Measurements from ENCODE around the gene AIPL1.

Gene AIPL1

GRCh38 chr17:6435968-6436367, 1.0 kb upstream of the AIPL1 start:
- Histone ChIP-seq H3K27ac (ENCODE audit: low read depth, low read length) (no peak overlapping the region), H3K27me3 (ENCODE audit: control insufficient read depth, insufficient read depth, low read length) (peaks cover 8% of the 10 kb centered on the region), H3K4me1 (ENCODE audit: control insufficient read depth, insufficient read depth, low read length) (no peaks in the 10 kb centered on the region), H3K9ac (ENCODE audit: low read length) (no peak overlapping the region), H3K36me3 (ENCODE audit: control insufficient read depth, insufficient read depth, low read length) (no peaks in the 10 kb centered on the region), H3K4me3 (ENCODE audit: low read length) (no peak overlapping the region)

- Histone ChIP-seq H3K4me1 (ENCODE audit: control insufficient read depth, insufficient read depth, low read length) (no peaks in the 10 kb centered on the region), H3K27me3 (ENCODE audit: control insufficient read depth, insufficient read depth, low read length) (no peaks in the 10 kb centered on the region), H3K27ac (ENCODE audit: low read depth, low read length) (no peak overlapping the region), H3K9ac (ENCODE audit: low read length) (no peak overlapping the region), H3K4me3 (ENCODE audit: low read length) (no peak overlapping the region), H3K36me3 (ENCODE audit: control insufficient read depth, insufficient read depth, low read length) (no peaks in the 10 kb centered on the region)
Observed at GRCh38 chr17:6430769-6431168, 4.2 kb downstream of the AIPL1 start.

GRCh38 chr17:6429266-6429665, 5.7 kb downstream of the AIPL1 start:
- H3K27ac ChIP-seq (ENCODE audit: low read depth, low read length), result no peak overlapping the region
- no peaks in the 10 kb centered on the region for H3K4me1 ChIP-seq (ENCODE audit: control insufficient read depth, insufficient read depth, low read length)
- no peak overlapping the region for H3K9ac ChIP-seq (ENCODE audit: low read length)
- H3K27me3 ChIP-seq (ENCODE audit: control insufficient read depth, insufficient read depth, low read length), result no peaks in the 10 kb centered on the region
- H3K36me3 ChIP-seq (ENCODE audit: control insufficient read depth, insufficient read depth, low read length), result no peaks in the 10 kb centered on the region
- no peak overlapping the region for H3K4me3 ChIP-seq (ENCODE audit: low read length)

- Histone ChIP-seq H3K4me3 (ENCODE audit: low read length) (no peak overlapping the region), H3K4me1 (ENCODE audit: control insufficient read depth, insufficient read depth, low read length) (no peaks in the 10 kb centered on the region), H3K36me3 (ENCODE audit: control insufficient read depth, insufficient read depth, low read length) (no peaks in the 10 kb centered on the region), H3K27ac (ENCODE audit: low read depth, low read length) (no peak overlapping the region), H3K27me3 (ENCODE audit: control insufficient read depth, insufficient read depth, low read length) (no peaks in the 10 kb centered on the region), H3K9ac (ENCODE audit: low read length) (no peak overlapping the region)
Observed at GRCh38 chr17:6428207-6428965, 6.5 kb downstream of the AIPL1 start.

- no peak overlapping the region for H3K27ac ChIP-seq (ENCODE audit: low read depth, low read length)
- no peak overlapping the region for H3K4me3 ChIP-seq (ENCODE audit: low read length)
- no peak overlapping the region for H3K9ac ChIP-seq (ENCODE audit: low read length)
- H3K36me3 ChIP-seq (ENCODE audit: control insufficient read depth, insufficient read depth, low read length), result no peaks in the 10 kb centered on the region
- no peaks in the 10 kb centered on the region for H3K4me1 ChIP-seq (ENCODE audit: control insufficient read depth, insufficient read depth, low read length)
- no peaks in the 10 kb centered on the region for H3K27me3 ChIP-seq (ENCODE audit: control insufficient read depth, insufficient read depth, low read length)
Observed at GRCh38 chr17:6427279-6427781, 7.6 kb downstream of the AIPL1 start.

- no peak overlapping the region for H3K27ac ChIP-seq (ENCODE audit: low read depth, low read length)
- H3K9ac ChIP-seq (ENCODE audit: low read length), result no peak overlapping the region
- H3K4me1 ChIP-seq (ENCODE audit: control insufficient read depth, insufficient read depth, low read length), result no peaks in the 10 kb centered on the region
- no peaks in the 10 kb centered on the region for H3K36me3 ChIP-seq (ENCODE audit: control insufficient read depth, insufficient read depth, low read length)
- H3K4me3 ChIP-seq (ENCODE audit: low read length), result no peak overlapping the region
- H3K27me3 ChIP-seq (ENCODE audit: control insufficient read depth, insufficient read depth, low read length), result no peaks in the 10 kb centered on the region
Observed at GRCh38 chr17:6426356-6427101, 8.4 kb downstream of the AIPL1 start.

- Histone ChIP-seq H3K4me1 (ENCODE audit: control insufficient read depth, insufficient read depth, low read length) (no peaks in the 10 kb centered on the region), H3K27ac (ENCODE audit: low read depth, low read length) (no peak overlapping the region), H3K36me3 (ENCODE audit: control insufficient read depth, insufficient read depth, low read length) (no peaks in the 10 kb centered on the region), H3K9ac (ENCODE audit: low read length) (no peak overlapping the region), H3K4me3 (ENCODE audit: low read length) (no peak overlapping the region), H3K27me3 (ENCODE audit: control insufficient read depth, insufficient read depth, low read length) (peaks cover 2% of the 10 kb centered on the region)
Observed at GRCh38 chr17:6425407-6425806, 9.5 kb downstream of the AIPL1 start.

GRCh38 chr17:6423931-6424330, 11.0 kb downstream of the AIPL1 start:
- Histone ChIP-seq H3K4me3 (ENCODE audit: low read length) (no peak overlapping the region), H3K27ac (ENCODE audit: low read depth, low read length) (no peak overlapping the region), H3K4me1 (ENCODE audit: control insufficient read depth, insufficient read depth, low read length) (no peaks in the 10 kb centered on the region), H3K36me3 (ENCODE audit: control insufficient read depth, insufficient read depth, low read length) (no peaks in the 10 kb centered on the region), H3K27me3 (ENCODE audit: control insufficient read depth, insufficient read depth, low read length) (peaks cover 2% of the 10 kb centered on the region), H3K9ac (ENCODE audit: low read length) (no peak overlapping the region)

GRCh38 chr17:6422654-6423241, 12.2 kb downstream of the AIPL1 start:
- H3K4me3 ChIP-seq (ENCODE audit: low read length), result no peak overlapping the region
- H3K27ac ChIP-seq (ENCODE audit: low read depth, low read length), result no peak overlapping the region
- peaks cover 2% of the 10 kb centered on the region for H3K27me3 ChIP-seq (ENCODE audit: control insufficient read depth, insufficient read depth, low read length)

GRCh38 chr17:6421700-6422604, 13.0 kb downstream of the AIPL1 start:
- Histone ChIP-seq H3K4me1 (ENCODE audit: control insufficient read depth, insufficient read depth, low read length) (no peaks in the 10 kb centered on the region), H3K4me3 (ENCODE audit: low read length) (no peak overlapping the region), H3K27ac (ENCODE audit: low read depth, low read length) (no peak overlapping the region), H3K9ac (ENCODE audit: low read length) (no peak overlapping the region), H3K36me3 (ENCODE audit: control insufficient read depth, insufficient read depth, low read length) (no peaks in the 10 kb centered on the region), H3K27me3 (ENCODE audit: control insufficient read depth, insufficient read depth, low read length) (peaks cover 2% of the 10 kb centered on the region)

More at GRCh38 chr17:6422654-6423241, 12.2 kb downstream of the AIPL1 start:
- H3K9ac ChIP-seq (ENCODE audit: low read length), result no peak overlapping the region
- H3K36me3 ChIP-seq (ENCODE audit: control insufficient read depth, insufficient read depth, low read length), result no peaks in the 10 kb centered on the region
- H3K4me1 ChIP-seq (ENCODE audit: control insufficient read depth, insufficient read depth, low read length), result no peaks in the 10 kb centered on the region

GRCh38 chr17:6420173-6420641, 14.7 kb downstream of the AIPL1 start:
- Histone ChIP-seq H3K4me1 (ENCODE audit: control insufficient read depth, insufficient read depth, low read length) (no peaks in the 10 kb centered on the region), H3K27ac (ENCODE audit: low read depth, low read length) (no peak overlapping the region), H3K9ac (ENCODE audit: low read length) (no peak overlapping the region), H3K4me3 (ENCODE audit: low read length) (no peak overlapping the region), H3K36me3 (ENCODE audit: control insufficient read depth, insufficient read depth, low read length) (no peaks in the 10 kb centered on the region), H3K27me3 (ENCODE audit: control insufficient read depth, insufficient read depth, low read length) (peaks cover 2% of the 10 kb centered on the region)

- Histone ChIP-seq H3K36me3 (ENCODE audit: control insufficient read depth, insufficient read depth, low read length) (no peaks in the 10 kb centered on the region), H3K27me3 (ENCODE audit: control insufficient read depth, insufficient read depth, low read length) (no peaks in the 10 kb centered on the region)
Observed at GRCh38 chr17:6415616-6416015, 19.3 kb downstream of the AIPL1 start.

More at GRCh38 chr17:6415616-6416015, 19.3 kb downstream of the AIPL1 start:
- no peak overlapping the region for H3K9ac ChIP-seq (ENCODE audit: low read length)
- no peaks in the 10 kb centered on the region for H3K4me1 ChIP-seq (ENCODE audit: control insufficient read depth, insufficient read depth, low read length)
- no peak overlapping the region for H3K27ac ChIP-seq (ENCODE audit: low read depth, low read length)
- no peak overlapping the region for H3K4me3 ChIP-seq (ENCODE audit: low read length)
